HEK293 (cell line): Measurements from ENCODE around the gene ADRB2.

ENCODE experiments used
- CTCF ChIA-PET: fragments of 350-600 bp; formaldehyde crosslinking; extraction: SDS; loops from one replicate; lab custom pipeline; 2021; ENCODE audit warnings: antibody characterized with exemption; lab: Yijun Ruan, JAX
- POLR2A ChIA-PET: fragments of 300-600 bp; formaldehyde crosslinking; extraction: SDS; loops from one replicate; lab custom pipeline; 2020; ENCODE audit warnings: antibody characterized with exemption, inconsistent platforms; lab: Yijun Ruan, JAX
- H3K27ac ChIP-seq: fragments of 200-500 bp; sonication (Bioruptor generic); 2 replicates; pipeline ENCODE4 v1.5.1; 2014; ENCODE audit warnings: low read depth, low read length, control low read depth, inconsistent platforms; ENCODE audit errors: extremely low read depth
- H3K36me3 ChIP-seq, 2 experiments: fragments of 200-500 bp in 1 of 2; sonication (Bioruptor generic) in 1 of 2; 1 replicate in 1 of 2; 2 replicates in 1 of 2; pipeline ENCODE4 v1.5.1; 2014 to 2017; ENCODE audit warnings: inconsistent platforms in 2 of 2, low read length in 2 of 2; ENCODE audit not compliant: control insufficient read depth in 2 of 2, insufficient read depth in 1 of 2
- H3K4me1 ChIP-seq: fragments of 200-500 bp; sonication (Bioruptor generic); 2 replicates; pipeline ENCODE4 v1.5.1; 2014; ENCODE audit warnings: mild to moderate bottlenecking, low read length, inconsistent platforms; ENCODE audit not compliant: control insufficient read depth, insufficient read depth
- H3K4me3 ChIP-seq: 2 replicates; pipeline ENCODE4 v1.5.1; 2011; ENCODE audit warnings: low read depth, mild to moderate bottlenecking, control low read depth, low read length, moderate library complexity
- H3K9me3 ChIP-seq: fragments of 200-500 bp; sonication (Bioruptor generic); 2 replicates; pipeline ENCODE4 v1.5.1; 2014; ENCODE audit warnings: low read depth, low read length, inconsistent platforms; ENCODE audit not compliant: control insufficient read depth, insufficient read depth
- FEZF1 ChIP-seq: fragments of 450-650 bp; formaldehyde crosslinking; IDR thresholded peaks from 2 replicates; pipeline ENCODE4 v1.5.1; 2016; ENCODE audit warnings: missing biosample characterization, missing genetic modification characterization
- SALL2 ChIP-seq: fragments of 450-650 bp; formaldehyde crosslinking; IDR thresholded peaks from 2 replicates; pipeline ENCODE4 v1.5.0; 2017; ENCODE audit warnings: missing biosample characterization, mild to moderate bottlenecking, missing genetic modification characterization, borderline replicate concordance
- ZFP41 ChIP-seq: fragments of 450-650 bp; formaldehyde crosslinking; IDR thresholded peaks from 2 replicates; pipeline ENCODE4 v1.5.1; 2016; ENCODE audit warnings: missing biosample characterization, missing genetic modification characterization, borderline replicate concordance
- ZNF169 ChIP-seq: fragments of 450-650 bp; formaldehyde crosslinking; IDR thresholded peaks from 2 replicates; pipeline ENCODE4 v1.5.1; 2016; ENCODE audit warnings: missing biosample characterization, missing genetic modification characterization
- ZNF239 ChIP-seq: fragments of 450-650 bp; formaldehyde crosslinking; IDR thresholded peaks from 2 replicates; pipeline ENCODE4 v1.5.1; 2016; ENCODE audit warnings: missing biosample characterization, missing genetic modification characterization
- ZNF248 ChIP-seq: fragments of 450-650 bp; formaldehyde crosslinking; IDR thresholded peaks from 2 replicates; pipeline ENCODE4 v1.5.1; 2017; ENCODE audit warnings: missing biosample characterization, missing genetic modification characterization
- ZNF302 ChIP-seq: fragments of 450-650 bp; formaldehyde crosslinking; IDR thresholded peaks from 2 replicates; pipeline ENCODE4 v1.5.1; 2016; ENCODE audit warnings: missing biosample characterization, missing genetic modification characterization, low read depth
- ZNF335 ChIP-seq: fragments of 450-650 bp; formaldehyde crosslinking; conservative IDR thresholded peaks from 2 replicates; pipeline ENCODE4 v1.5.1; 2016; ENCODE audit warnings: missing biosample characterization, missing genetic modification characterization
- ZNF354C ChIP-seq: fragments of 450-650 bp; formaldehyde crosslinking; IDR thresholded peaks from 2 replicates; pipeline ENCODE4 v1.5.1; 2016; ENCODE audit warnings: missing biosample characterization, missing genetic modification characterization, low read depth, borderline replicate concordance
- ZNF510 ChIP-seq: fragments of 450-650 bp; formaldehyde crosslinking; IDR thresholded peaks from 2 replicates; pipeline ENCODE4 v1.5.1; 2018; ENCODE audit warnings: mild to moderate bottlenecking, missing genetic modification characterization, missing biosample characterization; ENCODE audit not compliant: insufficient replicate concordance
- ZNF555 ChIP-seq: fragments of 450-650 bp; formaldehyde crosslinking; conservative IDR thresholded peaks from 2 replicates; pipeline ENCODE4 v1.5.1; 2017; ENCODE audit warnings: missing biosample characterization, mild to moderate bottlenecking, missing genetic modification characterization, inconsistent platforms
- ZNF670 ChIP-seq: fragments of 450-650 bp; formaldehyde crosslinking; IDR thresholded peaks from 2 replicates; pipeline ENCODE4 v1.5.1; 2016; ENCODE audit warnings: missing biosample characterization, missing genetic modification characterization, low read depth
- ZNF837 ChIP-seq: fragments of 450-650 bp; formaldehyde crosslinking; IDR thresholded peaks from 2 replicates; pipeline ENCODE4 v1.5.1; 2016; ENCODE audit warnings: missing biosample characterization, missing genetic modification characterization
- TF ChIP-seq, protein P1 (sequence below): fragments of 450-650 bp; formaldehyde crosslinking; IDR thresholded peaks from 2 replicates; pipeline ENCODE4 v1.5.1; 2016; ENCODE audit warnings: missing biosample characterization, missing genetic modification characterization
- TF ChIP-seq, protein P2 (sequence below): IDR thresholded peaks from 2 replicates; pipeline ENCODE4 v1.6.1; 2011; ENCODE audit warnings: mild to moderate bottlenecking, low read depth, low read length, borderline replicate concordance
- TF ChIP-seq, protein P3 (sequence below): fragments of 450-650 bp; formaldehyde crosslinking; IDR thresholded peaks from 2 replicates; pipeline ENCODE4 v1.5.1; 2016; ENCODE audit warnings: missing biosample characterization, missing genetic modification characterization, borderline replicate concordance

ADRB2 gene

DNA sequence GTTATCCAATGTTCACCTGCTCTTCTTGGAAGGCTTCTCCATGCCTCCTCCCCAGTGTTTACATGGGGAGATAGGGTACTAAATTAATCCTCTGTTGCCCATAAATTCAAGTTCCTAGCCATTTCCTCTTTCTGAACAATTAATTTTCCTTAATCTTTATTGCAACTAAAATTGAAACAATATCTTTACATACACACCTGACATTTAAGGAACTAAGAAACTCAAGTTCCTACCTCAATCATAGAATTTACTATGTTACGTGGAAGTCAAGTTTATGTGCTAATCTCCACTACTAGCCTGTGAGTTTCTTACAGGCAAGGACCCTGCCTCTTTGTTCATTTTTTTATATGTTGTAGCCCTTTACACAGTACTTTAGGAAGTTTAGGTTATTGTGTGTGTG lies 10.1 kb upstream of the ADRB2 start (continued):
- TF ChIP-seq, protein P1, sequence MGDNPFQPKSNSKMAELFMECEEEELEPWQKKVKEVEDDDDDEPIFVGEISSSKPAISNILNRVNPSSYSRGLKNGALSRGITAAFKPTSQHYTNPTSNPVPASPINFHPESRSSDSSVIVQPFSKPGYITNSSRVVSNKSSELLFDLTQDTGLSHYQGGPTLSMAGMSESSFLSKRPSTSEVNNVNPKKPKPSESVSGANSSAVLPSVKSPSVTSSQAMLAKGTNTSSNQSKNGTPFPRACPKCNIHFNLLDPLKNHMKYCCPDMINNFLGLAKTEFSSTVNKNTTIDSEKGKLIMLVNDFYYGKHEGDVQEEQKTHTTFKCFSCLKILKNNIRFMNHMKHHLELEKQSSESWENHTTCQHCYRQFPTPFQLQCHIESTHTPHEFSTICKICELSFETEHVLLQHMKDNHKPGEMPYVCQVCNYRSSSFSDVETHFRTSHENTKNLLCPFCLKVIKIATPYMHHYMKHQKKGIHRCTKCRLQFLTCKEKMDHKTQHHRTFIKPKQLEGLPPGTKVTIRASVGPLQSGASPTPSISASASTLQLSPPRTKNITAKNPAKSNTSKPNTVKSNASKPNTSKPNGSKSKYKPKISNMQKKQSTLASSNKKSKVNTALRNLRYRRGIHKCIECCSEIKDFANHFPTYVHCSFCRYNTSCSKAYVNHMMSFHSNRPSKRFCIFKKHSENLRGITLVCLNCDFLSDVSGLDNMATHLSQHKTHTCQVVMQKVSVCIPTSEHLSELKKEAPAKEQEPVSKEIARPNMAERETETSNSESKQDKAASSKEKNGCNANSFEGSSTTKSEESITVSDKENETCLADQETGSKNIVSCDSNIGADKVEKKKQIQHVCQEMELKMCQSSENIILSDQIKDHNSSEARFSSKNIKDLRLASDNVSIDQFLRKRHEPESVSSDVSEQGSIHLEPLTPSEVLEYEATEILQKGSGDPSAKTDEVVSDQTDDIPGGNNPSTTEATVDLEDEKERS (tag by site-specific recombination), result no peak
- no peak for TF ChIP-seq ZNF169
- TF ChIP-seq, protein P2, sequence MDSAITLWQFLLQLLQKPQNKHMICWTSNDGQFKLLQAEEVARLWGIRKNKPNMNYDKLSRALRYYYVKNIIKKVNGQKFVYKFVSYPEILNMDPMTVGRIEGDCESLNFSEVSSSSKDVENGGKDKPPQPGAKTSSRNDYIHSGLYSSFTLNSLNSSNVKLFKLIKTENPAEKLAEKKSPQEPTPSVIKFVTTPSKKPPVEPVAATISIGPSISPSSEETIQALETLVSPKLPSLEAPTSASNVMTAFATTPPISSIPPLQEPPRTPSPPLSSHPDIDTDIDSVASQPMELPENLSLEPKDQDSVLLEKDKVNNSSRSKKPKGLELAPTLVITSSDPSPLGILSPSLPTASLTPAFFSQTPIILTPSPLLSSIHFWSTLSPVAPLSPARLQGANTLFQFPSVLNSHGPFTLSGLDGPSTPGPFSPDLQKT, result no peak

DNA sequence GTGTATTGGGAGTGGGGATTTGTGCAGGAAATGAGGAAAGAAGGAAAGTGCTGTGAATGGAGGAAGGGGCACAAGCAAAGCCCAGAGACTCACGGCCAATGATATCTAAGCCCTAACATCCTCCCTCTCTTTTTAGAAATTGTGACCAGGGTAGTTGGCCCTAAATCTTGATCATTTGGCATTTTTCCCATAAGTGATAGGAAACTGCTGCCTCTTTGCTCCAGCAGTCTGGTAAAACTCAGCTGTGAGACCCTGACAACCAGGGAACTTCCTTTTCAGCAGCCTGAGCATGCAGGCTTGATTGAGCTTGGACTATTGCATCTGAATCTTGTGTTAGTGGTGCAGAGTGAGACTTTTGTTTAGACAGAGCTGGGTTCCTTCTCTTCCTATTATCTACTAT lies 9.6 kb upstream of the ADRB2 start:
- POLR2A ChIA-PET, result no interaction called here
- TF ChIP-seq ZNF510 (tag by site-specific recombination), result no peak
- no peak for TF ChIP-seq ZNF335
- TF ChIP-seq ZNF302, result no peak
- TF ChIP-seq, all 188 proteins: peak for 0
- Histone ChIP-seq H3K36me3 (no peaks in the 10 kb centered on the region), H3K4me3 (no peak overlapping the region), H3K9me3 (no peaks in the 10 kb centered on the region), H3K27ac (no peak overlapping the region), H3K4me1 (no peaks in the 10 kb centered on the region)
- CTCF ChIA-PET, result interaction anchor here (1.0 kb wide), 1 partner anchor 9 kb away, joined by 5 read pairs; the partner anchor contains the start of gene ADRB2

DNA sequence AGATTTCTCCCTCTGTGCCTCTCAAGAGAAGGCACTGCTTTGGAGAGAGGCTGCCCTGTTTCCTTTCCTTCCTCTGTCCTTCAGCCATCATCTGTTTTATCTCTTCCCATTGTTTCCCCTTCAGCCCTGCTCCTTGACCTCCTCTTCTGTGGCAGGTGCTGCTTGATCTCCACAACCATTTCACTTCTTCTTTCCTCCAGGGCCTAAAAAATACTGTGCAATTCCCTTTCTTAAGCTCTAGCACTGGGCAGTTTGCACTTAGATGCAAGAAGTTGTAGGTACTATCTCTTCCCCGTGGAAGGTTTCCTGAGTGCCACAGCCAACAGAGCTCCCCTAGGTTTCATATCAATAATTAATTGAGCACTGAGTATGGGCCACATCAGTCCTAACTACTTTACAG lies 8.8 kb upstream of the ADRB2 start:
- H3K4me3 ChIP-seq, result no peak overlapping the region
- H3K36me3 ChIP-seq, result no peaks in the 10 kb centered on the region
- H3K4me1 ChIP-seq, result no peaks in the 10 kb centered on the region
- H3K27ac ChIP-seq, result no peak overlapping the region
- TF ChIP-seq, protein P3, sequence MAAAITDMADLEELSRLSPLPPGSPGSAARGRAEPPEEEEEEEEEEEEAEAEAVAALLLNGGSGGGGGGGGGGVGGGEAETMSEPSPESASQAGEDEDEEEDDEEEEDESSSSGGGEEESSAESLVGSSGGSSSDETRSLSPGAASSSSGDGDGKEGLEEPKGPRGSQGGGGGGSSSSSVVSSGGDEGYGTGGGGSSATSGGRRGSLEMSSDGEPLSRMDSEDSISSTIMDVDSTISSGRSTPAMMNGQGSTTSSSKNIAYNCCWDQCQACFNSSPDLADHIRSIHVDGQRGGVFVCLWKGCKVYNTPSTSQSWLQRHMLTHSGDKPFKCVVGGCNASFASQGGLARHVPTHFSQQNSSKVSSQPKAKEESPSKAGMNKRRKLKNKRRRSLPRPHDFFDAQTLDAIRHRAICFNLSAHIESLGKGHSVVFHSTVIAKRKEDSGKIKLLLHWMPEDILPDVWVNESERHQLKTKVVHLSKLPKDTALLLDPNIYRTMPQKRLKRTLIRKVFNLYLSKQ (tag by site-specific recombination), result no peak
- no peak for TF ChIP-seq ZNF670 (tag by site-specific recombination)
- TF ChIP-seq ZFP41 (tag by site-specific recombination), result no peak
- no peak for TF ChIP-seq SALL2 (tag by site-specific recombination)
- TF ChIP-seq FEZF1, result no peak
- TF ChIP-seq ZNF354C (tag by site-specific recombination), result no peak
- no peak for TF ChIP-seq ZNF248
- TF ChIP-seq ZNF555 (tag by site-specific recombination), result no peak
- no peak for TF ChIP-seq ZNF837
- no peak for TF ChIP-seq ZNF239
- CTCF ChIA-PET, result interaction anchor here (0.7 to 1.0 kb wide), 4 partner anchors 8 to 179 kb away, joined by 3 to 5 read pairs (median 3); partner anchors contain the start of gene ADRB2
- no peaks in the 10 kb centered on the region for H3K9me3 ChIP-seq
- POLR2A ChIA-PET, result interaction anchor here (0.9 kb wide), 1 partner anchor 9 kb away, joined by 3 read pairs; the partner anchor contains the start of gene ADRB2
